Neural cell (in vitro differentiated cells): ENCODE data around the gene GGCX.

Experiments used
- CTCF ChIP-seq: fragments of 450-650 bp; IDR thresholded peaks from 2 replicates; pipeline ENCODE4 v1.5.1; 2014; ENCODE audit warnings: antibody characterized with exemption, mild to moderate bottlenecking, moderate library complexity; ENCODE audit not compliant: poor library complexity, severe bottlenecking
- EP300 ChIP-seq: fragments of 450-650 bp; conservative IDR thresholded peaks from 2 replicates; pipeline ENCODE4 v1.6.1; 2014; ENCODE audit warnings: antibody characterized with exemption, mild to moderate bottlenecking, moderate library complexity; ENCODE audit not compliant: poor library complexity, severe bottlenecking
- EZH2 ChIP-seq: fragments of 200-600, 300-800 bp; shearing (Covaris generic), sonication (generic); IDR thresholded peaks from 2 replicates; pipeline ENCODE4 v1.6.1; 2014; ENCODE audit warnings: antibody characterized with exemption, low read length, borderline replicate concordance, mild to moderate bottlenecking; ENCODE audit not compliant: insufficient read depth, poor library complexity, severe bottlenecking
- MXI1 ChIP-seq: fragments of 450-650 bp; conservative IDR thresholded peaks from 2 replicates; pipeline ENCODE4 v1.6.1; 2014; ENCODE audit warnings: antibody characterized with exemption, mild to moderate bottlenecking; ENCODE audit not compliant: poor library complexity, severe bottlenecking
- POLR2AphosphoS5 ChIP-seq: IDR thresholded peaks from 2 replicates; pipeline ENCODE4 v1.6.1; 2012
- RAD21 ChIP-seq: fragments of 450-650 bp; conservative IDR thresholded peaks from 2 replicates; pipeline ENCODE4 v1.6.1; 2014; ENCODE audit warnings: antibody characterized with exemption, mild to moderate bottlenecking, moderate library complexity
- REST ChIP-seq: IDR thresholded peaks from 2 replicates; pipeline ENCODE4 v1.6.1; 2012; ENCODE audit warnings: borderline replicate concordance
- SMC3 ChIP-seq: fragments of 450-650 bp; conservative IDR thresholded peaks from 2 replicates; pipeline ENCODE4 v1.6.1; 2014; ENCODE audit warnings: antibody characterized with exemption, mild to moderate bottlenecking, moderate library complexity; ENCODE audit not compliant: poor library complexity
- TAF1 ChIP-seq: IDR thresholded peaks from 2 replicates; pipeline ENCODE4 v1.6.1; 2012; ENCODE audit warnings: low read depth

- no peak for TF ChIP-seq CTCF
- TF ChIP-seq REST = no peak
- TF ChIP-seq POLR2AphosphoS5 = no peak
- TF ChIP-seq EP300 = no peak
- no peak for TF ChIP-seq MXI1
- no peak for TF ChIP-seq RAD21
- TF ChIP-seq EZH2 = no peak
- no peak for TF ChIP-seq TAF1
- TF ChIP-seq SMC3 = no peak
These were observed 2.9 kb upstream of the GGCX start for GRCh38 chr2:85564144-85564563.
